ENCODE data around the gene SEMA6A. TPM values are rescaled to one million over a fixed set of nuclear protein-coding genes. Genes with fewer than 3 reads are reported as not detected.

The SEMA6A gene
- total and polyA plus RNA-seq, 10 of the 15 experiments (the other 5 are each of a cell fraction or from before 2014, with no cell fraction given) = 0.16 to 10.2 (median 1.1) TPM

DNA sequence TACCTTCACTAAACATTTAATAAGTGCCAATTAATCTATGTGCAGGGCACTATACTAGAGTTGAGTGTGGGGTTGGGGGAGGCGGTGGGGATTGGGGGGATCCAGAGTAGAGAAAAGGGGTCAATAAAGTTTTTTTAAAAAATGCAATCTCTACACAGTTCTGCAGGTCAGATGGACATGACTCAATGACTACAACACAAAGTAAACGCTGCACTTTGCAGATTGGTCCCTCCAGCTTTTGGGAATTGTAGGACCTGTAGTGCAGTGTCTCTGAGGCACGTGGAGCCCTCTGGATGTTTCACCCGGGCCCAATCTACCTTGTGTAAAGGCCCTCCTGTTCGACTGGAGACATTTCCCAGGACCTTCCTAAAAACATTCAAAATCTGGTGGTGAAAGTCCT is 43.5 kb downstream of the SEMA6A start:
- no peaks in the 10 kb centered on the region for H3K4me1 ChIP-seq (ENCODE audit: control insufficient read depth, insufficient read depth, low read length)
- WGBS (ENCODE audit: insufficient coverage, insufficient replicate concordance, low lambda C conversion rate, missing lambda C conversion rate) = 19% methylated on average over 5 of the region's 5 CpGs
- no peak overlapping the region for H3K27ac ChIP-seq (ENCODE audit: control insufficient read depth, insufficient read depth)
- intact Hi-C loops (cut with micrococcal nuclease; ENCODE audit: unreplicated experiment) (no loop called here), in situ Hi-C loops (cut with MboI) (no loop called here)
- ChIA-PET CTCF (interaction anchor here (0.7 to 0.8 kb wide), 2 partner anchors 212 to 395 kb away, joined by 3 read pairs; no protein-coding TSS in a partner anchor), SMC1A (ENCODE audit: uncharacterized antibody, unreplicated experiment) (interaction anchor here (0.9 to 1.3 kb wide), 2 partner anchors 15 to 30 kb away, joined by 3 to 6 read pairs; no protein-coding TSS in a partner anchor), RAD21 (ENCODE audit: unreplicated experiment) (interaction anchor here (1.2 to 1.3 kb wide), 2 partner anchors 39 to 173 kb away, joined by 3 to 4 read pairs; no protein-coding TSS in a partner anchor), POLR2A (interaction anchor here (0.9 kb wide), 1 partner anchor 17 kb away, joined by 5 read pairs; no protein-coding TSS in a partner anchor)
- H3K4me3 ChIP-seq = no peak overlapping the region
- H2AFZ ChIP-seq (ENCODE audit: control insufficient read depth, low read depth, low read length) = no peak overlapping the region
- FAIRE-seq (no peak), DNase-seq (ENCODE audit: low read depth, low spot score) (no peak), ATAC-seq (no peak)
- no peaks in the 10 kb centered on the region for H3K9me3 ChIP-seq (replicated peaks; ENCODE audit: control insufficient read depth, insufficient read depth, low read length)
- H3K9ac ChIP-seq (ENCODE audit: control insufficient read depth, insufficient read depth, low read length) = no peak overlapping the region
- no TSS peak for BruUV-seq (replicated peaks)
- no peaks in the 10 kb centered on the region for H4K20me1 ChIP-seq (ENCODE audit: control insufficient read depth, insufficient read depth)
- H3K4me2 ChIP-seq (ENCODE audit: control insufficient read depth, insufficient read depth) = no peak overlapping the region
- H3K36me3 ChIP-seq (ENCODE audit: control insufficient read depth in 2 of 2, insufficient read depth in 2 of 2, low read length in 1 of 2) = no peaks in the 10 kb centered on the region
- no peaks in the 10 kb centered on the region for H3K27me3 ChIP-seq (replicated peaks in 1 of 2; ENCODE audit: control insufficient read depth in 2 of 2, insufficient read depth in 2 of 2, low read length in 1 of 2)
- TF ChIP-seq ASH2L (IDR thresholded peaks at IDR 0.05; ENCODE audit: borderline replicate concordance, low read depth) (no peak), SMAD1 (IDR thresholded peaks at IDR 0.05; ENCODE audit: low read depth, partially characterized antibody) (no peak), POLR2A (IDR thresholded peaks at IDR 0.05; ENCODE audit: low read depth, low read length) (no peak), POLR2AphosphoS2 (IDR thresholded peaks at IDR 0.05; ENCODE audit: low read depth, low read length) (no peak), BCL11A (IDR thresholded peaks at IDR 0.05; ENCODE audit: low read depth, low read length) (no peak), FOXK2 (IDR thresholded peaks at IDR 0.05) (no peak)
- TF ChIP-seq, protein P1, sequence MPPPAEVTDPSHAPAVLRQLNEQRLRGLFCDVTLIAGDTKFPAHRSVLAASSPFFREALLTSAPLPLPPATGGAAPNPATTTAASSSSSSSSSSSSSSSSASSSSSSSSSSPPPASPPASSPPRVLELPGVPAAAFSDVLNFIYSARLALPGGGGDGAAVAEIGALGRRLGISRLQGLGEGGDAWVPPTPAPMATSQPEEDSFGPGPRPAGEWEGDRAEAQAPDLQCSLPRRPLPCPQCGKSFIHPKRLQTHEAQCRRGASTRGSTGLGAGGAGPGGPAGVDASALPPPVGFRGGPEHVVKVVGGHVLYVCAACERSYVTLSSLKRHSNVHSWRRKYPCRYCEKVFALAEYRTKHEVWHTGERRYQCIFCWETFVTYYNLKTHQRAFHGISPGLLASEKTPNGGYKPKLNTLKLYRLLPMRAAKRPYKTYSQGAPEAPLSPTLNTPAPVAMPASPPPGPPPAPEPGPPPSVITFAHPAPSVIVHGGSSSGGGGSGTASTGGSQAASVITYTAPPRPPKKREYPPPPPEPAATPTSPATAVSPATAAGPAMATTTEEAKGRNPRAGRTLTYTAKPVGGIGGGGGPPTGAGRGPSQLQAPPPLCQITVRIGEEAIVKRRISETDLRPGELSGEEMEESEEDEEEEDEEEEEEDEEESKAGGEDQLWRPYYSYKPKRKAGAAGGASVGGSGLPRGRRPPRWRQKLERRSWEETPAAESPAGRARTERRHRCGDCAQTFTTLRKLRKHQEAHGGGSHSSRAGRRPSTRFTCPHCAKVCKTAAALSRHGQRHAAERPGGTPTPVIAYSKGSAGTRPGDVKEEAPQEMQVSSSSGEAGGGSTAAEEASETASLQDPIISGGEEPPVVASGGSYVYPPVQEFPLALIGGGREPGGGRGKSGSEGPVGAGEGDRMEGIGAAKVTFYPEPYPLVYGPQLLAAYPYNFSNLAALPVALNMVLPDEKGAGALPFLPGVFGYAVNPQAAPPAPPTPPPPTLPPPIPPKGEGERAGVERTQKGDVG (CRISPR knock-in tag; IDR thresholded peaks at IDR 0.05) = no peak
- TF ChIP-seq, protein P2, sequence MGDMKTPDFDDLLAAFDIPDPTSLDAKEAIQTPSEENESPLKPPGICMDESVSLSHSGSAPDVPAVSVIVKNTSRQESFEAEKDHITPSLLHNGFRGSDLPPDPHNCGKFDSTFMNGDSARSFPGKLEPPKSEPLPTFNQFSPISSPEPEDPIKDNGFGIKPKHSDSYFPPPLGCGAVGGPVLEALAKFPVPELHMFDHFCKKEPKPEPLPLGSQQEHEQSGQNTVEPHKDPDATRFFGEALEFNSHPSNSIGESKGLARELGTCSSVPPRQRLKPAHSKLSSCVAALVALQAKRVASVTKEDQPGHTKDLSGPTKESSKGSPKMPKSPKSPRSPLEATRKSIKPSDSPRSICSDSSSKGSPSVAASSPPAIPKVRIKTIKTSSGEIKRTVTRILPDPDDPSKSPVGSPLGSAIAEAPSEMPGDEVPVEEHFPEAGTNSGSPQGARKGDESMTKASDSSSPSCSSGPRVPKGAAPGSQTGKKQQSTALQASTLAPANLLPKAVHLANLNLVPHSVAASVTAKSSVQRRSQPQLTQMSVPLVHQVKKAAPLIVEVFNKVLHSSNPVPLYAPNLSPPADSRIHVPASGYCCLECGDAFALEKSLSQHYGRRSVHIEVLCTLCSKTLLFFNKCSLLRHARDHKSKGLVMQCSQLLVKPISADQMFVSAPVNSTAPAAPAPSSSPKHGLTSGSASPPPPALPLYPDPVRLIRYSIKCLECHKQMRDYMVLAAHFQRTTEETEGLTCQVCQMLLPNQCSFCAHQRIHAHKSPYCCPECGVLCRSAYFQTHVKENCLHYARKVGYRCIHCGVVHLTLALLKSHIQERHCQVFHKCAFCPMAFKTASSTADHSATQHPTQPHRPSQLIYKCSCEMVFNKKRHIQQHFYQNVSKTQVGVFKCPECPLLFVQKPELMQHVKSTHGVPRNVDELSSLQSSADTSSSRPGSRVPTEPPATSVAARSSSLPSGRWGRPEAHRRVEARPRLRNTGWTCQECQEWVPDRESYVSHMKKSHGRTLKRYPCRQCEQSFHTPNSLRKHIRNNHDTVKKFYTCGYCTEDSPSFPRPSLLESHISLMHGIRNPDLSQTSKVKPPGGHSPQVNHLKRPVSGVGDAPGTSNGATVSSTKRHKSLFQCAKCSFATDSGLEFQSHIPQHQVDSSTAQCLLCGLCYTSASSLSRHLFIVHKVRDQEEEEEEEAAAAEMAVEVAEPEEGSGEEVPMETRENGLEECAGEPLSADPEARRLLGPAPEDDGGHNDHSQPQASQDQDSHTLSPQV (IDR thresholded peaks at IDR 0.05) = no peak
- TF ChIP-seq, protein P3, sequence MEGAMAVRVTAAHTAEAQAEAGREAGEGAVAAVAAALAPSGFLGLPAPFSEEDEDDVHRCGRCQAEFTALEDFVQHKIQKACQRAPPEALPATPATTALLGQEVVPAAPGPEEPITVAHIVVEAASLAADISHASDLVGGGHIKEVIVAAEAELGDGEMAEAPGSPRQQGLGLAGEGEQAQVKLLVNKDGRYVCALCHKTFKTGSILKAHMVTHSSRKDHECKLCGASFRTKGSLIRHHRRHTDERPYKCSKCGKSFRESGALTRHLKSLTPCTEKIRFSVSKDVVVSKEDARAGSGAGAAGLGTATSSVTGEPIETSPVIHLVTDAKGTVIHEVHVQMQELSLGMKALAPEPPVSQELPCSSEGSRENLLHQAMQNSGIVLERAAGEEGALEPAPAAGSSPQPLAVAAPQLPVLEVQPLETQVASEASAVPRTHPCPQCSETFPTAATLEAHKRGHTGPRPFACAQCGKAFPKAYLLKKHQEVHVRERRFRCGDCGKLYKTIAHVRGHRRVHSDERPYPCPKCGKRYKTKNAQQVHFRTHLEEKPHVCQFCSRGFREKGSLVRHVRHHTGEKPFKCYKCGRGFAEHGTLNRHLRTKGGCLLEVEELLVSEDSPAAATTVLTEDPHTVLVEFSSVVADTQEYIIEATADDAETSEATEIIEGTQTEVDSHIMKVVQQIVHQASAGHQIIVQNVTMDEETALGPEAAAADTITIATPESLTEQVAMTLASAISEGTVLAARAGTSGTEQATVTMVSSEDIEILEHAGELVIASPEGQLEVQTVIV (IDR thresholded peaks at IDR 0.05; ENCODE audit: borderline replicate concordance, partially characterized antibody) = no peak
- no peaks in the 10 kb centered on the region for H3K79me2 ChIP-seq (ENCODE audit: control insufficient read depth, insufficient read depth, low read length)
